Adrenal gland (tissue), 5 donors: Measurements from ENCODE around the gene ZNF48.
A peak's percentile ranks its signal among the peaks of the same experiment; 100 is the strongest.

Experiments used
- CTCF ChIP-seq, 6 experiments: fragments of 450-650 bp in 4 of 6; fragments of 200-600 bp in 2 of 6; sonication (generic) in 1 of 6; IDR thresholded peaks; 1 replicate in 5 of 6; 2 replicates in 1 of 6; pipeline versions ENCODE4 v1.5.1 to v1.8.0; 2016 to 2021; ENCODE audit warnings: antibody characterized with exemption in 6 of 6, mild to moderate bottlenecking in 2 of 6, moderate library complexity in 1 of 6
- POLR2A ChIP-seq, 2 donors: fragments of 450-650 bp; IDR thresholded peaks; one replicate each; pipeline ENCODE4 v1.6.1; 2017; ENCODE audit warnings: antibody characterized with exemption in 2 of 2, mild to moderate bottlenecking in 2 of 2, moderate library complexity in 1 of 2
- donor health status: DM: no; HTN: no; CAD: no.

GRCh38 chr16:30369091-30369937, 25.9 kb upstream of the ZNF48 start:
- TF ChIP-seq CTCF (IDR thresholded peaks at IDR 0.05): no peak
- peak in 1 of 2 donors; percentile 39 for TF ChIP-seq POLR2A (IDR thresholded peaks at IDR 0.05)
